Left lung (tissue), 10 donors: ENCODE data around the gene TNK1. TPM values are rescaled to one million over a fixed set of nuclear protein-coding genes. Genes with fewer than 3 reads are reported as not detected.

Experiments used
- ATAC-seq: fragments of 200-7000 bp; cut with Tn5 transposase; one replicate; pipeline ENCODE4 v1.9.1; 2020; ENCODE audit warnings: moderate library complexity
- DNase-seq, 4 donors: peaks; one replicate each; pipeline ENCODE4 v3.0.0-alpha.2; 2013 to 2020
- H3K27ac ChIP-seq, 2 donors: fragments of 200-600 bp; sonication (generic) in 1 of 2; one replicate each; pipeline versions ENCODE4 v1.5.0 to v1.8.0; 2020 to 2021
- H3K27me3 ChIP-seq, 2 donors: fragments of 200-600 bp; sonication (generic) in 1 of 2; one replicate each; pipeline versions ENCODE4 v1.5.0 to v1.8.0; 2020 to 2021
- H3K36me3 ChIP-seq, 2 donors: fragments of 200-600 bp; sonication (generic) in 1 of 2; one replicate each; pipeline versions ENCODE4 v1.5.0 to v1.8.0; 2020 to 2021
- H3K4me1 ChIP-seq, 2 donors: fragments of 200-600 bp; one replicate each; pipeline ENCODE4 v1.8.0; 2021
- H3K4me3 ChIP-seq, 2 donors: fragments of 200-600 bp; sonication (generic) in 1 of 2; one replicate each; pipeline versions ENCODE4 v1.5.0 to v1.8.0; 2020 to 2021; ENCODE audit warnings: mild to moderate bottlenecking in 1 of 2
- H3K9me3 ChIP-seq, 2 donors: fragments of 200-600 bp; sonication (generic) in 1 of 2; one replicate each; pipeline versions ENCODE4 v1.5.0 to v1.8.0; 2020 to 2021
- CTCF ChIP-seq, 2 donors: fragments of 200-600 bp; sonication (generic) in 1 of 2; IDR thresholded peaks; one replicate each; pipeline versions ENCODE4 v1.5.0 to v1.8.0; 2021; ENCODE audit warnings: antibody characterized with exemption in 2 of 2
- intact Hi-C, 2 donors: fragments of 100-400 bp; cut with DNase I; formaldehyde crosslinking; loops; one replicate each; pipeline versions ENCODE4 v1.11.2 to v1.14.2; 2022
- polyA plus RNA-seq, 6 donors: library from polyadenylated mRNA; unstranded; fragments of 120-200 nt; gene quantifications; one replicate each; pipeline ENCODE4 v1.2.1, GENCODE V29; 2013; ENCODE audit not compliant: insufficient read length in 6 of 6
- total RNA-seq, 2 donors: library from RNA; stranded (reverse); fragmentation: NEBNext Ultra II Directional; extraction: Animal tissue kit (Norgen Biotek cat#: 25700); gene quantifications; one replicate each; pipeline ENCODE4 v1.2.1, GENCODE V29; 2021
- donor health status: DM: no; HTN: yes; CAD: no.
- donor health status: DM: no; HTN: no; CAD: no.

The TNK1 gene
- total and polyA plus RNA-seq, 8 donors, result 5.3 to 8.7 (median 6.3) TPM

- Histone ChIP-seq H3K9me3 (no peaks in the 10 kb centered on the region), H3K4me3 (no peak overlapping the region), H3K4me1 (no peaks in the 10 kb centered on the region), H3K27me3 (no peaks in the 10 kb centered on the region), H3K27ac (no peak overlapping the region), H3K36me3 (no peaks in the 10 kb centered on the region)
- intact Hi-C loops, result no loop called here
- ATAC-seq (no peak), DNase-seq (no peak)
- TF ChIP-seq CTCF (IDR thresholded peaks at IDR 0.05), result no peak
Observed at GRCh38 chr17:7423679-7424078, 42.8 kb downstream of the TNK1 start.

- DNase-seq, result no peak
- Histone ChIP-seq H3K4me3 (no peak within 1 kb of the TSS), H3K36me3 (no peaks in the 10 kb centered on the region), H3K9me3 (no peaks in the 10 kb centered on the region), H3K27ac (no peak within 1 kb of the TSS), H3K27me3 (no peaks in the 10 kb centered on the region), H3K4me1 (no peaks in the 10 kb centered on the region)
- TF ChIP-seq CTCF (IDR thresholded peaks at IDR 0.05), result no peak
- intact Hi-C loops, result no loop called here
- no peak for ATAC-seq
Observed at GRCh38 chr17:7425316-7425715, 44.4 kb downstream of the TNK1 start, which contains the start of gene SPEM2. TSS of gene SPEM2 (plus strand) at chr17:7425616. CDS start at chr17:7425689, 73 bp downstream.

GRCh38 chr17:7425756-7426155 lies 44.9 kb downstream of the TNK1 start:
- DNase-seq (peak in 1 of 4 donors; percentile 41), ATAC-seq (no peak)
- intact Hi-C loops, result no loop called here
- no peaks in the 10 kb centered on the region for H3K36me3 ChIP-seq
- no peaks in the 10 kb centered on the region for H3K9me3 ChIP-seq
- H3K27ac ChIP-seq, result no peak overlapping the region
- H3K4me1 ChIP-seq, result no peaks in the 10 kb centered on the region
- no peak for TF ChIP-seq CTCF (IDR thresholded peaks at IDR 0.05)
- no peak overlapping the region for H3K4me3 ChIP-seq
- H3K27me3 ChIP-seq, result no peaks in the 10 kb centered on the region

- Histone ChIP-seq H3K9me3 (no peaks in the 10 kb centered on the region), H3K27ac (no peak overlapping the region), H3K36me3 (no peaks in the 10 kb centered on the region), H3K4me3 (no peak overlapping the region), H3K4me1 (no peaks in the 10 kb centered on the region), H3K27me3 (no peaks in the 10 kb centered on the region)
- intact Hi-C loops, result no loop called here
- no peak for TF ChIP-seq CTCF (IDR thresholded peaks at IDR 0.05)
- DNase-seq (peak in 1 of 4 donors; percentile 65), ATAC-seq (no peak)
Observed at GRCh38 chr17:7426203-7426863, 45.4 kb downstream of the TNK1 start.

GRCh38 chr17:7426896-7427489 lies 46.1 kb downstream of the TNK1 start:
- no peak for ATAC-seq
- H3K9me3 ChIP-seq, result no peaks in the 10 kb centered on the region
- intact Hi-C loops, result no loop called here
- DNase-seq, result peak in 1 of 4 donors; percentile 41
- H3K4me1 ChIP-seq, result no peaks in the 10 kb centered on the region
- H3K36me3 ChIP-seq, result no peaks in the 10 kb centered on the region
- H3K27ac ChIP-seq, result no peak overlapping the region
- no peaks in the 10 kb centered on the region for H3K27me3 ChIP-seq
- H3K4me3 ChIP-seq, result no peak overlapping the region
- no peak for TF ChIP-seq CTCF (IDR thresholded peaks at IDR 0.05)
